Mesenchymal stem cell (in vitro differentiated cells and primary cell): ENCODE results near the gene SLC5A1.

Experiments used
- DNase-seq: peaks from one replicate; pipeline ENCODE4 v3.0.0-alpha.2; 2013
- H2AFZ ChIP-seq: one replicate; pipeline ENCODE4 v1.6.1; 2013; ENCODE audit warnings: low read depth, mild to moderate bottlenecking, control low read depth, inconsistent platforms, low read length, moderate library complexity
- H2AK5ac ChIP-seq: 2 replicates; pipeline ENCODE4 v1.6.1; 2013; ENCODE audit warnings: low read length, moderate library complexity, mild to moderate bottlenecking, inconsistent platforms; ENCODE audit not compliant: severe bottlenecking
- H2BK120ac ChIP-seq: one replicate; pipeline ENCODE4 v1.6.1; 2013; ENCODE audit warnings: low read depth, mild to moderate bottlenecking, inconsistent platforms, low read length, moderate library complexity
- H2BK12ac ChIP-seq, 2 experiments: one replicate each; pipeline ENCODE4 v1.6.1; 2013; ENCODE audit warnings: inconsistent platforms in 2 of 2, low read length in 2 of 2, mild to moderate bottlenecking in 2 of 2, moderate library complexity in 2 of 2, control low read depth in 1 of 2
- H2BK15ac ChIP-seq: one replicate; pipeline ENCODE4 v1.6.1; 2013; ENCODE audit warnings: mild to moderate bottlenecking, low read depth, inconsistent platforms; ENCODE audit not compliant: poor library complexity, severe bottlenecking
- H2BK5ac ChIP-seq: 2 replicates; pipeline ENCODE4 v1.6.1; 2013; ENCODE audit warnings: low read depth, mild to moderate bottlenecking, low read length, control low read depth, inconsistent platforms; ENCODE audit not compliant: poor library complexity, severe bottlenecking
- H3K14ac ChIP-seq, 2 experiments: one replicate each; pipeline ENCODE4 v1.6.1; 2013; ENCODE audit warnings: inconsistent platforms in 2 of 2, low read length in 2 of 2, control low read depth in 1 of 2, mild to moderate bottlenecking in 1 of 2, moderate library complexity in 1 of 2
- H3K18ac ChIP-seq, 2 experiments: one replicate each; pipeline ENCODE4 v1.6.1; 2013; ENCODE audit warnings: inconsistent platforms in 2 of 2, low read length in 2 of 2, control low read depth in 1 of 2, low read depth in 1 of 2, mild to moderate bottlenecking in 1 of 2
- H3K23ac ChIP-seq, 2 experiments: one replicate each; pipeline ENCODE4 v1.6.1; 2013; ENCODE audit warnings: inconsistent platforms in 2 of 2, low read length in 2 of 2, mild to moderate bottlenecking in 2 of 2, moderate library complexity in 2 of 2, control low read depth in 1 of 2
- H3K27ac ChIP-seq: 2 replicates; pipeline ENCODE4 v1.5.1; 2013; ENCODE audit warnings: mild to moderate bottlenecking, moderate library complexity, low read length, control low read depth, inconsistent platforms; ENCODE audit not compliant: poor library complexity, severe bottlenecking
- H3K27me3 ChIP-seq, 2 experiments: 2 replicates each; pipeline versions ENCODE4 v1.6.1 to v1.7.0; 2013; ENCODE audit warnings: low read length in 2 of 2, mild to moderate bottlenecking in 2 of 2, moderate library complexity in 2 of 2, control low read depth in 1 of 2, inconsistent platforms in 1 of 2; ENCODE audit not compliant: control insufficient read depth in 1 of 2, insufficient read depth in 1 of 2
- H3K36me3 ChIP-seq, 2 experiments: 2 replicates each; pipeline versions ENCODE4 v1.6.1 to v1.7.0; 2013; ENCODE audit warnings: low read length in 2 of 2, control low read depth in 1 of 2, inconsistent platforms in 1 of 2, low read depth in 1 of 2, mild to moderate bottlenecking in 1 of 2; ENCODE audit not compliant: insufficient read depth in 2 of 2, control insufficient read depth in 1 of 2
- H3K4ac ChIP-seq, 2 experiments: one replicate each; pipeline ENCODE4 v1.6.1; 2013; ENCODE audit warnings: inconsistent platforms in 2 of 2, low read length in 2 of 2, mild to moderate bottlenecking in 2 of 2, moderate library complexity in 2 of 2, control low read depth in 1 of 2, low read depth in 1 of 2
- H3K4me1 ChIP-seq: 2 replicates; pipeline ENCODE4 v1.6.1; 2013; ENCODE audit warnings: low read depth, low read length, control low read depth; ENCODE audit not compliant: control insufficient read depth, insufficient read depth
- H3K4me2 ChIP-seq: 2 replicates; pipeline ENCODE4 v1.6.1; 2013; ENCODE audit warnings: low read length, mild to moderate bottlenecking, inconsistent platforms; ENCODE audit not compliant: poor library complexity, severe bottlenecking
- H3K4me3 ChIP-seq, 2 experiments: 2 replicates each; pipeline versions ENCODE4 v1.5.1 to v1.7.0; 2013; ENCODE audit warnings: low read length in 2 of 2, mild to moderate bottlenecking in 2 of 2, control low read depth in 1 of 2, low read depth in 1 of 2; ENCODE audit not compliant: insufficient read depth in 1 of 2
- H3K79me1 ChIP-seq: replicated peaks from 2 replicates; pipeline ENCODE4 v1.6.1; 2013; ENCODE audit warnings: mild to moderate bottlenecking, control low read depth, low read length, inconsistent platforms; ENCODE audit not compliant: poor library complexity, severe bottlenecking
- H3K9ac ChIP-seq: 2 replicates; pipeline ENCODE4 v1.7.0; 2013; ENCODE audit warnings: mild to moderate bottlenecking, low read length, moderate library complexity
- H3K9me3 ChIP-seq: 2 replicates; pipeline ENCODE4 v1.7.0; 2013; ENCODE audit warnings: mild to moderate bottlenecking, low read length; ENCODE audit not compliant: control insufficient read depth
- H4K8ac ChIP-seq: one replicate; pipeline ENCODE4 v1.6.1; 2013; ENCODE audit warnings: inconsistent platforms, mild to moderate bottlenecking, low read length, moderate library complexity
- H4K91ac ChIP-seq: one replicate; pipeline ENCODE4 v1.6.1; 2013; ENCODE audit warnings: mild to moderate bottlenecking, low read length, inconsistent platforms
- WGBS: methylation state at CpG from one replicate; pipeline ENCODE4 v1.1.7; 2013; ENCODE audit warnings: mixed read lengths; 5-methylcytosine and 5-hydroxymethylcytosine counted together

The SLC5A1 gene

GRCh38 chr22:32112380-32112779, 69.3 kb downstream of the SLC5A1 start:
- no peaks in the 10 kb centered on the region for H3K9me3 ChIP-seq
- H2BK15ac ChIP-seq = no peak overlapping the region
- no peak overlapping the region for H2BK12ac ChIP-seq
- no peak overlapping the region for H3K18ac ChIP-seq
- peaks cover 36 to 56% of the 10 kb centered on the region in 2 experiments for H3K27me3 ChIP-seq
- WGBS = no CpG with 5 or more reads among the region's 2 CpGs
- no peak overlapping the region for H3K14ac ChIP-seq
- H3K27ac ChIP-seq = no peak overlapping the region
- no peak overlapping the region for H4K91ac ChIP-seq
- H2BK5ac ChIP-seq = no peak overlapping the region
- H3K4ac ChIP-seq = no peak overlapping the region
- DNase-seq = no peak
- H2AK5ac ChIP-seq = no peak overlapping the region
- no peak overlapping the region for H3K9ac ChIP-seq
- H3K4me1 ChIP-seq = no peaks in the 10 kb centered on the region
- no peaks in the 10 kb centered on the region for H3K36me3 ChIP-seq
- no peaks in the 10 kb centered on the region for H3K79me1 ChIP-seq
- no peak overlapping the region for H4K8ac ChIP-seq
- H3K4me2 ChIP-seq = no peak overlapping the region
- H3K23ac ChIP-seq = no peak overlapping the region
- no peak overlapping the region for H2BK120ac ChIP-seq
- no peak overlapping the region for H2AFZ ChIP-seq
- H3K4me3 ChIP-seq = no peak overlapping the region

GRCh38 chr22:32119568-32120235, 76.6 kb downstream of the SLC5A1 start:
- Histone ChIP-seq H3K36me3 (no peaks in the 10 kb centered on the region), H2AFZ (no peak overlapping the region), H2AK5ac (no peak overlapping the region), H2BK120ac (no peak overlapping the region), H3K4me2 (no peak overlapping the region), H3K4me3 (no peak overlapping the region), H3K27me3 (peaks cover 9 to 26% of the 10 kb centered on the region in 2 experiments), H3K18ac (no peak overlapping the region), H3K4ac (no peak overlapping the region), H3K4me1 (no peaks in the 10 kb centered on the region), H3K9me3 (no peaks in the 10 kb centered on the region), H3K23ac (no peak overlapping the region), H4K8ac (no peak overlapping the region), H3K27ac (no peak overlapping the region), H3K79me1 (no peaks in the 10 kb centered on the region), H2BK12ac (no peak overlapping the region), H4K91ac (no peak overlapping the region), H3K9ac (no peak overlapping the region), H2BK15ac (no peak overlapping the region), H3K14ac (no peak overlapping the region), H2BK5ac (no peak overlapping the region)
- 83% methylated on average over 15 of the region's 15 CpGs for WGBS
- no peak for DNase-seq

- no peak overlapping the region for H3K4me2 ChIP-seq
- H3K27ac ChIP-seq = no peak overlapping the region
- H2BK15ac ChIP-seq = no peak overlapping the region
- no peak overlapping the region for H2AFZ ChIP-seq
- no peak overlapping the region for H3K9ac ChIP-seq
- H3K23ac ChIP-seq = no peak overlapping the region
- no peak for DNase-seq
- H3K27me3 ChIP-seq = peaks cover 9 to 19% of the 10 kb centered on the region in 2 experiments
- no peak overlapping the region for H2BK120ac ChIP-seq
- no peak overlapping the region for H2AK5ac ChIP-seq
- H4K91ac ChIP-seq = no peak overlapping the region
- H3K79me1 ChIP-seq = no peaks in the 10 kb centered on the region
- H2BK5ac ChIP-seq = no peak overlapping the region
- H3K36me3 ChIP-seq = no peaks in the 10 kb centered on the region
- H3K4ac ChIP-seq = no peak overlapping the region
- 95% methylated on average over 20 of the region's 20 CpGs for WGBS
- H3K14ac ChIP-seq = no peak overlapping the region
- H4K8ac ChIP-seq = no peak overlapping the region
- no peak overlapping the region for H3K4me3 ChIP-seq
- no peak overlapping the region for H2BK12ac ChIP-seq
- H3K9me3 ChIP-seq = no peaks in the 10 kb centered on the region
- H3K4me1 ChIP-seq = no peaks in the 10 kb centered on the region
- H3K18ac ChIP-seq = no peak overlapping the region
Measured at GRCh38 chr22:32120603-32121002, 77.5 kb downstream of the SLC5A1 start.

- H3K4ac ChIP-seq = no peak overlapping the region
- no peak overlapping the region for H2BK5ac ChIP-seq
- H2BK120ac ChIP-seq = no peak overlapping the region
- peaks cover 0 to 10% of the 10 kb centered on the region in 2 experiments for H3K27me3 ChIP-seq
- H4K8ac ChIP-seq = no peak overlapping the region
- H3K4me1 ChIP-seq = no peaks in the 10 kb centered on the region
- no peak overlapping the region for H2BK15ac ChIP-seq
- WGBS = 86% methylated on average over 14 of the region's 15 CpGs
- no peak for DNase-seq
- H3K36me3 ChIP-seq = no peaks in the 10 kb centered on the region
- H3K23ac ChIP-seq = no peak overlapping the region
- H2AFZ ChIP-seq = no peak overlapping the region
- H3K9me3 ChIP-seq = no peaks in the 10 kb centered on the region
- no peak overlapping the region for H3K4me3 ChIP-seq
- no peak overlapping the region for H3K14ac ChIP-seq
- H2AK5ac ChIP-seq = no peak overlapping the region
- H3K27ac ChIP-seq = no peak overlapping the region
- no peak overlapping the region for H3K4me2 ChIP-seq
- no peak overlapping the region for H2BK12ac ChIP-seq
- no peak overlapping the region for H4K91ac ChIP-seq
- H3K18ac ChIP-seq = no peak overlapping the region
- H3K79me1 ChIP-seq = no peaks in the 10 kb centered on the region
- H3K9ac ChIP-seq = no peak overlapping the region
Measured at GRCh38 chr22:32122899-32123298, 79.8 kb downstream of the SLC5A1 start.
